ENCODE data around the gene LGR4.

LGR4 gene

DNA sequence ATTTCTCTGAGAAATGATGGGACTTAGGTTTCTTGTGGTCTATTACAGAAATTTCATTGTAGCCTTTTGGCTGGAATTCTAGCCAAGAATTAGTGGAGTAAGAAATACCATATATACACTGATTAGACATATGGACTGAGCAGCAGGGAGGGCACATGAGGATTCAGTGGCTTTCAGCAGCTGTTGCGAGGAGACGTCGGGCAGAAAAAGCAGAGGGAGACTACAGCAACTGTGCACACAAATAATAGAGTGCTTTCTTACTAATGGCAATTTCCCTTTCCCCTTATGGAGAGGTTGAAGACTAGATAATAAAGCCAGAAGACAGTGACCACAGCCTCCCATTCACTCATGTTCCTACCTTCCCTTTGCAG, 74.2 kb downstream of the LGR4 start:
- DNase-seq = no peak

- DNase-seq = no peak
Measured at GRCh38 chr11:27397624-27398399, 74.8 kb downstream of the LGR4 start.

DNA sequence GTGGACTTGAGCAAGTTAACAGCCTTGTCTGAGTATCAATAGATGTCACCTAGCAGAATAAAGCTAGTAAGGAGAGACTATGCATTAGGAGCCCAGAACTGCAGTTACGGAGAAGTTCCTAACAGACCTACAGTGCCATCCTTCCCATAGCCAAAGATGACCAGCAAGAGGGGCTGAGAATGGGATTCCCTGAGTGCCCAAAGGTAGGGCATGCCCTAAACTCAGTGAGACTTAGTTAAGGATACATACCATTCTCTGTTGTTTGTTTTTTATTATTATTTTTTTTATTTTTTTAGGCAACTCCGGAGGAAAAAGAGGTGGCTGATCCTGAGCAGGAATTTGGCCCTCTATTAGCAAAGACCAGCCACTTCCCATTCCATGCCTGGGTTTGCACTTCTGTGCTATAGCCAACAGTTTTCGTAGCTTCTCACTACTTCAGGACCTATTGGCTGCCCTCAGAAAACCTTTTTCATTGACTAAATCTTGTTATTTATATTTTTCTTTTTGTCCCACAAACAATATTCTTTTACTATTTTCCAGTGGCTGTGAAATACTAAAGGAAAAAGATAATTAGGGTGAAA, 76.2 kb downstream of the LGR4 start:
- no peak for DNase-seq

GRCh38 chr11:27395556-27396258, 76.9 kb downstream of the LGR4 start:
- DNase-seq = no peak

GRCh38 chr11:27394781-27395228, 77.8 kb downstream of the LGR4 start:
- no peak for DNase-seq

- DNase-seq = no peak
Measured at GRCh38 chr11:27392278-27393114, 80.1 kb downstream of the LGR4 start.

GRCh38 chr11:27391331-27392015, 81.1 kb downstream of the LGR4 start:
- no peak for DNase-seq

GRCh38 chr11:27390318-27391295, 82.0 kb downstream of the LGR4 start:
- DNase-seq = no peak

- peak; percentile 40 for DNase-seq
Measured at GRCh38 chr11:27388869-27389268, 83.7 kb downstream of the LGR4 start.

GRCh38 chr11:27388001-27388400, 84.6 kb downstream of the LGR4 start:
- DNase-seq = peak; percentile 36

- peak; percentile 34 for DNase-seq
Measured at GRCh38 chr11:27387362-27387761, 85.2 kb downstream of the LGR4 start.

DNA sequence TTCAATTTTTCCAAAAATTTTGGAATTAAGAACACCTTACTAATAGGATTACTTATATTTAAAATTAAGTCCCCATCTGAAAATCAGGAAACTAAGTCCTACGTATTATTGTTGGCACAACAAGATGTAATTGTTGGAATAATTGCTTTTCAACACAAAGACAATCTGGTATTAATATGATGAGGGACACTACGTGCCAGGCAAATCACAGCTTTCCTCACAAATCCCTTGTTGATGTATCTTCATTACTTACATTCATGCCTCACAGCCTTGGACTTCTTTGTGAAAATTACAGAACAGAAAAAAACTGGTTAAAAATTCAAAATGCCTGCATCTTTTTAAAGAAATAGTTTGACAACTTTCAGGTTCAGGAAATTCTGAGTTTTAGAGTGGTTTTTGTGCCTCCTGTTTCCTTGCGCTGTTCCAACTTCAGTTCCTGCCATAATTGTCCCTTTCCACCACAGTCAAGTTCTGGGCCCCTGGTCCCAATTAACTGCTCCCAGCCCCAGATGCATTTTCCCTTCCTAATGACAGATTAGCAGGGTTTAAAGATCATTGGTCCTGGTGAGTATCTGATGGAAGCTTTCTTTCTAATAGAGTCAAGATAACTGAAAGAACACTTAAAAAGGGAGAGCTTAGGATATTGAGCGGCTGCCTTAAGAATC, 86.3 kb downstream of the LGR4 start:
- no peak for DNase-seq

DNA sequence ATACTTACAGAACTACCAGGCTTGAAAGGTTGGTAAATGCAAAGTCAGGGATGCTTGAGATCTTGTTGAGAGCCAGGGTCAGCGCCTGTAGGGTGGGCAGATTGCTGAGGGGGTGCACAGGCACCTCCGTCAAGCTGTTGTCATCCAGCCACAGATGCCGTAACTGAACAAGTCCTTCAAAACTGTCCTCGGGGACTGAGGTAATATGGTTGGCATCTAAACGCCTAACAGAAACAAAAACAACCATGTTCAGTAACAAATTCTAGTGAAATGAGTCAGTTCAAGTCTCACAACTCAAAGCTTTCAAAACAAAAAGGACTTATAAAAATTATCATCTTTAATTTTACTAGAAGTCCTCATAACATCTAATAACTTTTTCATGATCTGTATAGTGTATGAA, 87.3 kb downstream of the LGR4 start:
- DNase-seq = peak; percentile 8

DNA sequence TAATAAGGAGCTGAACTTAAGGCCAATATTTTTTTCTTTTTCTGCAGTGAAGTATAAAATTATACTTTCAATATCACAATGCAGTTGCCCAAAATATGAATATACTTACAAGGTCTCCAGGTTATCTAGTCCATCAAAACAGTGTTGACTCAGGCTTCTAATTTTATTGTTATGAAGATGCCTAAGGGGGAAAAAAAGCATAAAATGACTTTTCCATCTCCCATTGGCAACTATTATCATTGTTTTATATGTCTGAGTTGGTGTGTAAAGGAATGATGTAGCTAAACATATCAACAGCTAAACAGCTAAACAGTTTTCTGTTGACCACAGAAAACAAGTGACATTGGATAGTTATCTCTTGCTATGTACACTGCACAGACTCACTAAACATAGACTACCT, 88.4 kb downstream of the LGR4 start:
- DNase-seq = no peak

GRCh38 chr11:27383645-27384044, 88.9 kb downstream of the LGR4 start:
- DNase-seq = no peak

GRCh38 chr11:27381238-27381666, 91.3 kb downstream of the LGR4 start:
- no peak for DNase-seq

GRCh38 chr11:27380771-27381170, 91.8 kb downstream of the LGR4 start:
- DNase-seq = no peak

- no peak for DNase-seq
Measured at GRCh38 chr11:27379449-27379848, 93.1 kb downstream of the LGR4 start.

DNA sequence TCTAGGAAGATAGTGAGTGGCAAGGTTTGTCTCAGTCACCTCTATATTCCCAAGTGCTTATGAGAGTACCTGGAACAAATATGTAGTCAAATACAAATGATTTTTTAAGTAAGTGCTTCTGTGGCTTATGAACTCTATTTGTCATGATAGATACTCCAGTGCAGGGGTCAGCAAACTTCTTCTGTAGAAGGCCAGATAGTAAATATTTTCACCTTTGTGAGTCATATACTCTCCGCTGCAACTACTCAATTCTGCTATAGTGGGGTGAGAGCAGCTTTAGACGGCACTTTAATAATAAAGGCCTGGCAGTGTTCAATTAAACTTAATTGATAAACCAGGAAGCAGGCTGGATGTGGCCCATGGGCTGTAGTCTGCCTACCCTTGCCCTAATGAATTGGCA, 97.2 kb downstream of the LGR4 start:
- no peak for DNase-seq

DNA sequence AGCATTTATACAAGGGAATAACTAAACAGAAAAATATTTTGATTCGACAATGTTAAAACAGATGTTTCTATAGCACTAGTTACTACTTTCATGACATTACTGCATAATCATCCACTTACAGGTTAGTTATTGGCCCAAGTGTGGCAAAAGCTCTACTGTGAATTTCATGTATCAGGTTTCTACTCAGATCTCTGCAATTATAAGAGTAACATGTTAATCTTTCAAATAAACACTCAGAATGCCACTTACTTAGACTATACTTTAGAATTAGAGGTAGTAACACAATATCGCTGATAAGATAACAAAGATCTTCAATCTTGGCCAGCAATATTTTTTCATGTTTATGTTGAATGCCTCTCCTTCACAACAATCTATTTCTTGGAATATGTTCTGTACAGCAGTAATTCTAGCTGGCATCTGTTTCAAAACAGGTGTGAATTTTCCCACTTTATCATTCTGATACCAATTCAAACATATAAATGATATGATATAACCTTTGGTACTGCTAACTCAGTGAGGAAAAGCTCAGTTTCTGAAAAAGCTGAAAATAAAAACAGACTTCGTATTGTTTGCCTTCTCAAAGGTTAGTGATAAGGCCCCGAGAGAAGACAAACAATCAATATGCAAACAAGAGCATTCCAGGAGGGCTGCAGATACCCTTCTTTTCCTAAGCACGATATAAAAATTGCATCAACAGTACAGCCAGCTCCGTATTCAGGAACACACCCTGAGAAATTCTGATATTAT, 98.6 kb downstream of the LGR4 start:
- no peak for DNase-seq

Data from activated CD4-positive, alpha-beta T cell treated with anti-CD3 and anti-CD28 coated beads, Interleukin-2, amount 50 U/mL, for 16 hours (primary cell).